H9 (cell line): ENCODE results near the gene SS18. TPM values are rescaled to one million over a fixed set of nuclear protein-coding genes. Genes with fewer than 3 reads are reported as not detected.

Experiments
- DNase-seq: peaks from one replicate; pipeline ENCODE4 v3.0.0-alpha.2; 2017
- H2AFZ ChIP-seq: one replicate; pipeline ENCODE4 v1.6.1; 2013; ENCODE audit warnings: mild to moderate bottlenecking, low read length, control low read depth, moderate library complexity
- H2AK5ac ChIP-seq: 2 replicates; pipeline ENCODE4 v1.6.1; 2013; ENCODE audit warnings: low read length, control low read depth, mixed read lengths; ENCODE audit not compliant: insufficient read length
- H2BK120ac ChIP-seq: one replicate; pipeline ENCODE4 v1.6.1; 2013; ENCODE audit warnings: low read depth, mild to moderate bottlenecking, low read length, control low read depth, inconsistent platforms; ENCODE audit not compliant: poor library complexity, severe bottlenecking
- H2BK12ac ChIP-seq: 2 replicates; pipeline ENCODE4 v1.6.1; 2013; ENCODE audit warnings: low read length, control low read depth, mixed read lengths, low read depth; ENCODE audit not compliant: insufficient read length
- H2BK15ac ChIP-seq: 2 replicates; pipeline ENCODE4 v1.6.1; 2013; ENCODE audit warnings: low read depth, low read length, control low read depth
- H2BK20ac ChIP-seq: one replicate; pipeline ENCODE4 v1.6.1; 2013; ENCODE audit warnings: low read depth, mild to moderate bottlenecking, low read length, control low read depth, inconsistent platforms; ENCODE audit not compliant: poor library complexity, severe bottlenecking
- H2BK5ac ChIP-seq: 2 replicates; pipeline ENCODE4 v1.6.1; 2013; ENCODE audit warnings: low read length, control low read depth, mixed read lengths; ENCODE audit not compliant: insufficient read length
- H3K14ac ChIP-seq: 2 replicates; pipeline ENCODE4 v1.6.1; 2013; ENCODE audit warnings: low read length, control low read depth; ENCODE audit not compliant: insufficient read depth
- H3K18ac ChIP-seq: 2 replicates; pipeline ENCODE4 v1.6.1; 2013; ENCODE audit warnings: low read depth, mild to moderate bottlenecking, mixed read lengths, low read length, control low read depth; ENCODE audit not compliant: insufficient read length
- H3K23ac ChIP-seq: 2 replicates; pipeline ENCODE4 v1.6.1; 2013; ENCODE audit warnings: low read length, control low read depth, mixed read lengths, low read depth; ENCODE audit not compliant: insufficient read length
- H3K23me2 ChIP-seq: 2 replicates; pipeline ENCODE4 v1.6.1; 2013; ENCODE audit warnings: low read depth, mild to moderate bottlenecking, mixed read lengths, low read length, control low read depth; ENCODE audit not compliant: insufficient read length, poor library complexity, severe bottlenecking
- H3K27ac ChIP-seq: 2 replicates; pipeline ENCODE4 v1.5.1; 2013; ENCODE audit warnings: low read length, control low read depth, mixed read lengths, low read depth; ENCODE audit not compliant: insufficient read length
- H3K27me3 ChIP-seq: 2 replicates; pipeline ENCODE4 v1.6.1; 2013; ENCODE audit warnings: low read length, control low read depth, inconsistent platforms; ENCODE audit not compliant: insufficient read depth
- H3K4ac ChIP-seq: 2 replicates; pipeline ENCODE4 v1.6.1; 2013; ENCODE audit warnings: low read depth, mild to moderate bottlenecking, control low read depth, inconsistent platforms, low read length, moderate library complexity
- H3K4me1 ChIP-seq: 2 replicates; pipeline ENCODE4 v1.6.1; 2013; ENCODE audit warnings: low read length, control low read depth, inconsistent platforms; ENCODE audit not compliant: insufficient read depth
- H3K4me2 ChIP-seq: 2 replicates; pipeline ENCODE4 v1.6.1; 2013; ENCODE audit warnings: low read length, control low read depth, mixed read lengths; ENCODE audit not compliant: insufficient read length, insufficient read depth
- H3K56ac ChIP-seq: 2 replicates; pipeline ENCODE4 v1.6.1; 2013; ENCODE audit warnings: low read depth, mild to moderate bottlenecking, mixed read lengths, low read length, control low read depth; ENCODE audit not compliant: insufficient read length
- H3K79me1 ChIP-seq: 2 replicates; pipeline ENCODE4 v1.6.1; 2013; ENCODE audit warnings: low read depth, mild to moderate bottlenecking, moderate library complexity, low read length, control low read depth, inconsistent platforms; ENCODE audit not compliant: insufficient read depth, poor library complexity, severe bottlenecking
- H3K79me2 ChIP-seq: 2 replicates; pipeline ENCODE4 v1.6.1; 2013; ENCODE audit warnings: low read length, control low read depth, inconsistent platforms; ENCODE audit not compliant: insufficient read depth
- H3K9ac ChIP-seq: 2 replicates; pipeline ENCODE4 v1.6.1; 2013; ENCODE audit warnings: low read length, control low read depth, mixed read lengths; ENCODE audit not compliant: insufficient read length; ENCODE audit errors: extremely low read depth
- H3K9me3 ChIP-seq: one replicate; pipeline ENCODE4 v1.6.1; 2013; ENCODE audit warnings: low read depth, low read length, inconsistent platforms; ENCODE audit not compliant: control insufficient read depth
- H3T11ph ChIP-seq: one replicate; pipeline ENCODE4 v1.6.1; 2013; ENCODE audit warnings: mild to moderate bottlenecking, low read length, control low read depth, inconsistent platforms
- H4K20me1 ChIP-seq: one replicate; pipeline ENCODE4 v1.6.1; 2013; ENCODE audit not compliant: control insufficient read depth, insufficient read length, insufficient read depth
- H4K5ac ChIP-seq: 2 replicates; pipeline ENCODE4 v1.6.1; 2013; ENCODE audit warnings: low read depth, mild to moderate bottlenecking, mixed read lengths, low read length, control low read depth; ENCODE audit not compliant: insufficient read length
- H4K8ac ChIP-seq: replicated peaks from 2 replicates; pipeline ENCODE4 v1.6.1; 2013; ENCODE audit warnings: low read length, control low read depth, mixed read lengths, low read depth; ENCODE audit not compliant: insufficient read length
- H4K91ac ChIP-seq: 2 replicates; pipeline ENCODE4 v1.6.1; 2013; ENCODE audit warnings: low read depth, mild to moderate bottlenecking, moderate library complexity, mixed read lengths, low read length, control low read depth; ENCODE audit not compliant: insufficient read length
- H3K27ac Mint-ChIP-seq, 3 experiments: 2 replicates in 2 of 3; 3 replicates in 1 of 3; pipeline ENCODE4 v1.8.0; 2020 to 2021; ENCODE audit warnings: mixed read lengths in 3 of 3, mild to moderate bottlenecking in 1 of 3, moderate library complexity in 1 of 3
- H3K27me3 Mint-ChIP-seq: 2 replicates; pipeline ENCODE4 v1.8.0; 2021; ENCODE audit warnings: low read depth, mild to moderate bottlenecking, moderate library complexity, mixed read lengths
- H3K36me3 Mint-ChIP-seq, 3 experiments: 2 replicates in 2 of 3; 3 replicates in 1 of 3; pipeline ENCODE4 v1.8.0; 2020 to 2021; ENCODE audit warnings: low read depth in 3 of 3, mixed read lengths in 3 of 3; ENCODE audit not compliant: insufficient read depth in 1 of 3
- H3K4me1 Mint-ChIP-seq, 2 experiments: 2 replicates each; pipeline ENCODE4 v1.8.0; 2020; ENCODE audit warnings: mixed read lengths in 2 of 2
- H3K4me3 Mint-ChIP-seq, 2 experiments: 2 replicates in 1 of 2; 3 replicates in 1 of 2; pipeline ENCODE4 v1.8.0; 2020 to 2021; ENCODE audit warnings: mild to moderate bottlenecking in 2 of 2, mixed read lengths in 2 of 2, moderate library complexity in 1 of 2
- H3K9me3 Mint-ChIP-seq, 2 experiments: 2 replicates in 1 of 2; 3 replicates in 1 of 2; pipeline ENCODE4 v1.8.0; 2020; ENCODE audit warnings: mild to moderate bottlenecking in 2 of 2, mixed read lengths in 2 of 2, moderate library complexity in 1 of 2
- WGBS: extraction: QIAGEN DNeasy Blood & Tissue Kit; methylation state at CpG from one replicate; pipeline ENCODE4 v1.1.7; 2013; ENCODE audit warnings: missing lambda C conversion rate, low lambda C conversion rate, mixed read lengths; ENCODE audit not compliant: insufficient read length; ENCODE audit errors: extremely low coverage; 5-methylcytosine and 5-hydroxymethylcytosine counted together
- total RNA-seq: library from RNA; stranded (reverse); gene quantifications from 2 replicates; pipeline ENCODE4 v1.2.1, GENCODE V29; 2021
- TF ChIP-seq, protein P1 (sequence below): fragments of 200-600 bp; sonication (generic); conservative IDR thresholded peaks from 3 replicates; pipeline ENCODE4 v1.8.0; 2021; ENCODE audit warnings: antibody characterized with exemption, mild to moderate bottlenecking

SS18 gene
- total RNA-seq, 1 experiment from 2014 or later, result 87.9 TPM

DNA sequence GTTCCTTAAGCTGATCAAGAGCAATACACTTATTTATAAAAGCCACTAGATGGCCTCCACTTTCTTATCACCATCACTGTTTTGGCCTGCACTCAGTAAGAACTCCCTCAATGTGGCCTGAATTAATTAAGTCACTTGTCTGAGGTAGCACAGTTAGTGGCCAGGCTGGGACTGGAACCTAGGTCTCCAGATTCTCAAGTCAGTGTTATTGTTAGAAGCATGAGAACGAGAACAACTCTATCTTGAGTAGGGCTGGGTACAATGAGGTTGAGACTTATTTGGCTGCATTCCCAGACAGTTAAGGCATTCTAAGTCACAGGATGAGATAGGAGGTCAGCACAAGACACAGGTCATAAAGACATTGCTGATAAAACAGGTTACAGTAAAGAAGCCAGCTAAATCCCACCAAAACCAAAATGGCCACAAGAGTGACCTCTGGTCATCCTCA is 115.8 kb downstream of the SS18 start:
- H3K27me3 ChIP-seq, result no peaks in the 10 kb centered on the region
- H4K20me1 ChIP-seq, result no peaks in the 10 kb centered on the region
- no peak overlapping the region for H3K56ac ChIP-seq
- TF ChIP-seq, protein P1, sequence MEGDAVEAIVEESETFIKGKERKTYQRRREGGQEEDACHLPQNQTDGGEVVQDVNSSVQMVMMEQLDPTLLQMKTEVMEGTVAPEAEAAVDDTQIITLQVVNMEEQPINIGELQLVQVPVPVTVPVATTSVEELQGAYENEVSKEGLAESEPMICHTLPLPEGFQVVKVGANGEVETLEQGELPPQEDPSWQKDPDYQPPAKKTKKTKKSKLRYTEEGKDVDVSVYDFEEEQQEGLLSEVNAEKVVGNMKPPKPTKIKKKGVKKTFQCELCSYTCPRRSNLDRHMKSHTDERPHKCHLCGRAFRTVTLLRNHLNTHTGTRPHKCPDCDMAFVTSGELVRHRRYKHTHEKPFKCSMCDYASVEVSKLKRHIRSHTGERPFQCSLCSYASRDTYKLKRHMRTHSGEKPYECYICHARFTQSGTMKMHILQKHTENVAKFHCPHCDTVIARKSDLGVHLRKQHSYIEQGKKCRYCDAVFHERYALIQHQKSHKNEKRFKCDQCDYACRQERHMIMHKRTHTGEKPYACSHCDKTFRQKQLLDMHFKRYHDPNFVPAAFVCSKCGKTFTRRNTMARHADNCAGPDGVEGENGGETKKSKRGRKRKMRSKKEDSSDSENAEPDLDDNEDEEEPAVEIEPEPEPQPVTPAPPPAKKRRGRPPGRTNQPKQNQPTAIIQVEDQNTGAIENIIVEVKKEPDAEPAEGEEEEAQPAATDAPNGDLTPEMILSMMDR, result no peak
- H2BK120ac ChIP-seq, result no peak overlapping the region
- no peak overlapping the region for H2BK5ac ChIP-seq
- no peaks in the 10 kb centered on the region for H3K23me2 ChIP-seq
- no peak overlapping the region for H4K5ac ChIP-seq
- H4K91ac ChIP-seq, result no peak overlapping the region
- H3K14ac ChIP-seq, result no peak overlapping the region
- no peak overlapping the region for H3T11ph ChIP-seq
- H2BK20ac ChIP-seq, result no peak overlapping the region
- H3K27me3 Mint-ChIP-seq, result no peaks in the 10 kb centered on the region; the same call in 1 of the 2 replicates
- H3K4ac ChIP-seq, result no peak overlapping the region
- WGBS, result no CpG with 5 or more reads among the region's 1 CpG
- no peak overlapping the region for H2BK15ac ChIP-seq
- no peak overlapping the region for H3K23ac ChIP-seq
- H3K79me2 ChIP-seq, result no peaks in the 10 kb centered on the region
- no peak overlapping the region for H2AFZ ChIP-seq
- H3K79me1 ChIP-seq, result no peaks in the 10 kb centered on the region
- H3K4me2 ChIP-seq, result no peak overlapping the region
- H3K27ac Mint-ChIP-seq, result no peak overlapping the region
- peaks cover 7% of the 10 kb centered on the region in 2 experiments for H3K4me1 Mint-ChIP-seq
- peaks cover 0 to 4% (median 0%) of the 10 kb centered on the region in 3 experiments; a peak in 2 of 7 replicates for H3K36me3 Mint-ChIP-seq
- no peak overlapping the region for H2AK5ac ChIP-seq
- no peak overlapping the region for H3K9ac ChIP-seq
- no peak overlapping the region for H3K27ac ChIP-seq
- no peak overlapping the region for H4K8ac ChIP-seq
- no peaks in the 10 kb centered on the region for H3K4me1 ChIP-seq
- peaks cover 5 to 6% of the 10 kb centered on the region in 2 experiments for H3K9me3 Mint-ChIP-seq
- H2BK12ac ChIP-seq, result no peak overlapping the region
- no peak for DNase-seq
- no peak overlapping the region for H3K18ac ChIP-seq
- H3K9me3 ChIP-seq, result no peaks in the 10 kb centered on the region
- H3K4me3 Mint-ChIP-seq, result no peak overlapping the region

Other genes with a start within 250 kb of the SS18 start
- gene PSMA8, start 43.3 kb upstream of the SS18 start, total RNA-seq, result not detected in 2 replicates
- 19.8 and 20.4 TPM in 2 replicates for gene TAF4B, start 135.8 kb upstream of the SS18 start, total RNA-seq